Endothelial cell of umbilical vein (primary cell): ENCODE results near the gene CARS1. TPM values are rescaled to one million over a fixed set of nuclear protein-coding genes. Genes with fewer than 3 reads are reported as not detected.

ENCODE experiments used
- BruUV-seq: library from RNA; stranded (reverse); fragments of 400-500 nt; replicated peaks from 2 replicates; lab custom pipeline; 2021; lab: Mats Ljungman, UMichigan
- CTCF ChIA-PET: fragments of 300-600, 350-600 bp; sonication (Branson Sonifier 250); formaldehyde crosslinking; loops from one replicate; lab custom pipeline; 2021; ENCODE audit warnings: antibody characterized with exemption, inconsistent platforms; lab: Charles Lee
- POLR2A ChIA-PET: fragments of 300-600, 350-600 bp; sonication (Branson Sonifier 250); formaldehyde crosslinking; loops from one replicate; lab custom pipeline; 2021; ENCODE audit warnings: antibody characterized with exemption, inconsistent platforms; lab: Charles Lee
- DNase-seq: peaks from one replicate; pipeline ENCODE4 v3.0.0-alpha.2; 2011; ENCODE audit warnings: low read depth, low spot score
- FAIRE-seq: peaks from 2 replicates; lab custom pipeline; 2011; peaks lifted over from hg19 to GRCh38; lab: Jason Lieb, UNC
- H2AFZ ChIP-seq: 2 replicates; pipeline ENCODE4 v1.6.0; 2012; ENCODE audit warnings: low read depth, low read length, control low read depth, inconsistent platforms
- H3K27ac ChIP-seq: 2 replicates; pipeline ENCODE4 v1.5.1; 2011; ENCODE audit warnings: low read depth, mild to moderate bottlenecking, control low read depth, low read length, moderate library complexity; ENCODE audit not compliant: insufficient read depth
- H3K27me3 ChIP-seq, 2 experiments: 2 replicates each; pipeline versions ENCODE4 v1.6.0 to v1.6.1; 2011; ENCODE audit warnings: low read length in 2 of 2, mixed read lengths in 1 of 2; ENCODE audit not compliant: control insufficient read depth in 2 of 2, insufficient read depth in 2 of 2
- H3K36me3 ChIP-seq, 2 experiments: 2 replicates in 1 of 2; 3 replicates in 1 of 2; pipeline ENCODE4 v1.5.1; 2011; ENCODE audit warnings: low read length in 2 of 2, mild to moderate bottlenecking in 1 of 2, moderate library complexity in 1 of 2; ENCODE audit not compliant: control insufficient read depth in 2 of 2, insufficient read depth in 2 of 2; ENCODE audit errors: extremely low read depth in 1 of 2
- H3K4me1 ChIP-seq: 3 replicates; pipeline ENCODE4 v1.5.1; 2011; ENCODE audit warnings: mild to moderate bottlenecking, low read length; ENCODE audit not compliant: control insufficient read depth, insufficient read depth; ENCODE audit errors: extremely low read depth
- H3K4me2 ChIP-seq: 2 replicates; pipeline ENCODE4 v1.6.1; 2011; ENCODE audit warnings: low read length, control low read depth, mixed read lengths; ENCODE audit not compliant: insufficient read depth
- H3K4me3 ChIP-seq, 3 experiments: fragments of 200-600 bp in 1 of 3; sonication (generic), shearing (Covaris generic) in 1 of 3; replicated peaks in 1 of 3; 2 replicates each; pipeline ENCODE4 v1.5.1; 2011 to 2016; ENCODE audit warnings: control low read depth in 3 of 3, low read length in 3 of 3, mild to moderate bottlenecking in 2 of 3, inconsistent platforms in 1 of 3, low read depth in 1 of 3, moderate library complexity in 1 of 3; ENCODE audit not compliant: insufficient read depth in 1 of 3
- H3K79me2 ChIP-seq: 2 replicates; pipeline ENCODE4 v1.6.0; 2012; ENCODE audit warnings: low read length, inconsistent platforms; ENCODE audit not compliant: control insufficient read depth, insufficient read depth
- H3K9ac ChIP-seq: replicated peaks from 2 replicates; pipeline ENCODE3; 2011; ENCODE audit warnings: low read length, control low read depth; ENCODE audit not compliant: insufficient read depth; ENCODE audit errors: extremely low read depth
- H3K9me1 ChIP-seq: replicated peaks from 3 replicates; pipeline ENCODE4 v1.6.0; 2011; ENCODE audit warnings: mild to moderate bottlenecking, low read length; ENCODE audit not compliant: control insufficient read depth, insufficient read depth; ENCODE audit errors: extremely low read depth
- H3K9me3 ChIP-seq: replicated peaks from 2 replicates; pipeline ENCODE4 v1.5.1; 2012; ENCODE audit warnings: low read length, inconsistent platforms; ENCODE audit not compliant: control insufficient read depth, insufficient read depth
- H4K20me1 ChIP-seq: replicated peaks from 2 replicates; pipeline ENCODE3; 2011; ENCODE audit warnings: mild to moderate bottlenecking, low read length; ENCODE audit not compliant: control insufficient read depth, insufficient read depth; ENCODE audit errors: extremely low read depth
- CTCF ChIP-seq, 2 donors: IDR thresholded peaks; 1 replicate in 1 of 2; 2 replicates in 1 of 2; pipeline ENCODE4 v1.5.1; 2011; ENCODE audit warnings: low read length in 2 of 2, mild to moderate bottlenecking in 2 of 2, moderate library complexity in 2 of 2, control low read depth in 1 of 2, inconsistent platforms in 1 of 2, low read depth in 1 of 2; ENCODE audit not compliant: insufficient read depth in 1 of 2; ENCODE audit errors: extremely low read depth in 1 of 2
- EZH2 ChIP-seq: IDR thresholded peaks from 2 replicates; pipeline ENCODE4 v1.6.1; 2012; ENCODE audit warnings: borderline replicate concordance, low read depth, mild to moderate bottlenecking, moderate library complexity, low read length, inconsistent platforms; ENCODE audit not compliant: severe bottlenecking
- FOS ChIP-seq: IDR thresholded peaks from 2 replicates; pipeline ENCODE4 v1.6.1; 2011; ENCODE audit warnings: mild to moderate bottlenecking, low read length, moderate library complexity, borderline replicate concordance; ENCODE audit not compliant: insufficient read depth
- POLR2AphosphoS5 ChIP-seq: IDR thresholded peaks from 2 replicates; pipeline ENCODE4 v1.6.1; 2012; ENCODE audit warnings: low read depth, mild to moderate bottlenecking, control low read depth, low read length, moderate library complexity; ENCODE audit not compliant: insufficient read depth
- dilution Hi-C: fragments of 300-500 bp; cut with MboI; formaldehyde crosslinking; loops from one replicate; pipeline ENCODE4 v1.15.0; 2019; ENCODE audit warnings: low sequenced_read_pairs; ENCODE audit not compliant: extremely low pct_ligation_motif_present
- intact Hi-C: fragments of 100-400 bp; cut with micrococcal nuclease; formaldehyde crosslinking; loops from one replicate; pipeline ENCODE4 v1.10.0; 2022
- polyA plus RNA-seq, 4 experiments: library from polyadenylated mRNA; depleted of rRNA in 3 of 4; stranded (reverse) in 3 of 4; unstranded in 1 of 4; fragments of >200 nt; gene quantifications; 2 replicates each; pipeline versions ENCODE4 v1.2.1 to v1.2.3, GENCODE V29; 2011 to 2012; ENCODE audit warnings: missing spikeins in 1 of 4
- total RNA-seq: library from RNA; stranded (reverse); gene quantifications from 2 replicates; pipeline ENCODE4 v1.2.3, GENCODE V29; 2021

CARS1 gene
- total and polyA plus RNA-seq, 2 donors (not counting 3 experiments of a cell fraction or from before 2014, with no cell fraction given): 43.5 to 66.2 TPM

GRCh38 chr11:2981130-2981529 lies 76.1 kb downstream of the CARS1 start:
- H3K4me2 ChIP-seq: no peak overlapping the region
- dilution Hi-C loops: no loop called here
- peaks cover 85% of the 10 kb centered on the region for H3K79me2 ChIP-seq
- no peaks in the 10 kb centered on the region for H3K27me3 ChIP-seq
- CTCF ChIA-PET: interaction anchor here (0.6 to 1.4 kb wide), 4 partner anchors 11 to 448 kb away, joined by 3 to 4 read pairs (median 4); partner anchors contain the start of gene NAP1L4
- TF ChIP-seq CTCF (IDR thresholded peaks at IDR 0.05; ENCODE audit: extremely low read depth in 1 of 2, insufficient read depth in 1 of 2, low read depth in 1 of 2, low read length in 2 of 2) (no peak), EZH2 (no peak), POLR2AphosphoS5 (no peak), FOS (no peak)
- no peaks in the 10 kb centered on the region for H3K9me3 ChIP-seq
- no peaks in the 10 kb centered on the region for H3K9me1 ChIP-seq
- no peaks in the 10 kb centered on the region for H3K4me1 ChIP-seq
- H4K20me1 ChIP-seq: peaks cover 7% of the 10 kb centered on the region
- intact Hi-C loops: no loop called here
- H3K9ac ChIP-seq: no peak overlapping the region
- POLR2A ChIA-PET: no interaction called here
- H3K27ac ChIP-seq: no peak overlapping the region
- H3K4me3 ChIP-seq: no peak overlapping the region
- peak; percentile 26 for FAIRE-seq
- no peak overlapping the region for H2AFZ ChIP-seq
- peaks cover 7 to 13% of the 10 kb centered on the region in 2 experiments for H3K36me3 ChIP-seq
- BruUV-seq: no TSS peak
- DNase-seq: no peak
